H1 (cell line): ENCODE measurements around the gene WFDC10B. TPM values are rescaled to one million over a fixed set of nuclear protein-coding genes. Genes with fewer than 3 reads are reported as not detected.
"Not testable (repeated sequence)": the region's sequence is repeated elsewhere in the genome, so short reads cannot be mapped to it uniquely, and the experiment has no call there.

ENCODE experiments used
- CTCF ChIA-PET: fragments of 300-600 bp; sonication (Branson Sonifier 250); formaldehyde crosslinking; loops from one replicate; lab custom pipeline; 2021; ENCODE audit not compliant: partially characterized antibody; lab: Charles Lee
- POLR2A ChIA-PET: fragments of 300-600 bp; sonication (Branson Sonifier 250); formaldehyde crosslinking; loops from one replicate; lab custom pipeline; 2021; ENCODE audit warnings: inconsistent platforms; ENCODE audit not compliant: partially characterized antibody; lab: Charles Lee
- DNase-seq, 2 experiments: peaks; one replicate each; pipeline versions ENCODE4 v3.0.0 to v3.0.0-alpha.2; 2010 to 2022; ENCODE audit warnings: low spot score in 2 of 2, low read depth in 1 of 2, mixed read lengths in 1 of 2
- FAIRE-seq: peaks from 2 replicates; lab custom pipeline; 2011; peaks lifted over from hg19 to GRCh38; lab: Jason Lieb, UNC
- H2AFZ ChIP-seq: 2 replicates; pipeline ENCODE4 v1.8.1; 2012; ENCODE audit warnings: low read length, inconsistent platforms
- H2AK5ac ChIP-seq: 2 replicates; pipeline ENCODE4 v1.6.1; 2013; ENCODE audit warnings: low read depth, low read length
- H2BK120ac ChIP-seq: replicated peaks from 2 replicates; pipeline ENCODE3; 2013; ENCODE audit warnings: low read depth, low read length, inconsistent platforms
- H2BK12ac ChIP-seq: 2 replicates; pipeline ENCODE4 v1.6.1; 2013; ENCODE audit warnings: low read depth, low read length
- H2BK15ac ChIP-seq: 2 replicates; pipeline ENCODE4 v1.6.1; 2013; ENCODE audit warnings: low read length
- H2BK20ac ChIP-seq: 2 replicates; pipeline ENCODE4 v1.6.1; 2013; ENCODE audit warnings: low read length
- H2BK5ac ChIP-seq: 2 replicates; pipeline ENCODE4 v1.6.1; 2013; ENCODE audit warnings: low read depth, low read length
- H3K14ac ChIP-seq: 2 replicates; pipeline ENCODE4 v1.6.1; 2013; ENCODE audit warnings: inconsistent platforms; ENCODE audit not compliant: insufficient read length
- H3K18ac ChIP-seq: 2 replicates; pipeline ENCODE4 v1.6.1; 2013; ENCODE audit warnings: low read length; ENCODE audit errors: extremely low read depth
- H3K23ac ChIP-seq: 2 replicates; pipeline ENCODE4 v1.6.1; 2013; ENCODE audit warnings: inconsistent platforms; ENCODE audit not compliant: insufficient read length
- H3K23me2 ChIP-seq: 2 replicates; pipeline ENCODE4 v1.6.1; 2013; ENCODE audit warnings: low read depth, low read length
- H3K27ac ChIP-seq: 2 replicates; pipeline ENCODE4 v1.6.1; 2011; ENCODE audit warnings: low read depth, low read length, inconsistent platforms
- H3K27me3 ChIP-seq, 4 experiments: replicated peaks in 1 of 4; 1 replicate in 1 of 4; 2 replicates in 3 of 4; pipeline versions ENCODE4 v1.6.1 to v1.8.1; 2011 to 2013; ENCODE audit warnings: low read length in 3 of 4, mild to moderate bottlenecking in 3 of 4, inconsistent platforms in 2 of 4, mixed read lengths in 2 of 4, moderate library complexity in 1 of 4; ENCODE audit not compliant: control insufficient read depth in 3 of 4, insufficient read depth in 3 of 4; ENCODE audit errors: extremely low read depth in 1 of 4
- H3K36me3 ChIP-seq, 4 experiments: 2 replicates each; pipeline versions ENCODE4 v1.6.1 to v1.8.1; 2011 to 2013; ENCODE audit warnings: mild to moderate bottlenecking in 4 of 4, low read length in 3 of 4, moderate library complexity in 2 of 4, control low read depth in 1 of 4, inconsistent platforms in 1 of 4; ENCODE audit not compliant: insufficient read depth in 4 of 4, control insufficient read depth in 2 of 4
- H3K4ac ChIP-seq: replicated peaks from 2 replicates; pipeline ENCODE3; 2013; ENCODE audit warnings: low read length, low read depth, mixed read lengths, inconsistent platforms; ENCODE audit not compliant: insufficient read length
- H3K4me1 ChIP-seq, 4 experiments: replicated peaks in 1 of 4; 1 replicate in 1 of 4; 2 replicates in 3 of 4; pipeline versions ENCODE4 v1.6.1 to v1.8.1; 2011 to 2013; ENCODE audit warnings: low read length in 3 of 4, inconsistent platforms in 2 of 4, mixed read lengths in 1 of 4; ENCODE audit not compliant: insufficient read depth in 4 of 4, control insufficient read depth in 3 of 4
- H3K4me2 ChIP-seq, 2 experiments: 2 replicates each; pipeline versions ENCODE4 v1.6.1 to v1.8.1; 2011 to 2013; ENCODE audit warnings: low read depth in 2 of 2, low read length in 2 of 2, control low read depth in 1 of 2, inconsistent platforms in 1 of 2, mild to moderate bottlenecking in 1 of 2; ENCODE audit not compliant: insufficient read depth in 1 of 2
- H3K4me3 ChIP-seq, 4 experiments: fragments of 200-600, 300-600 bp in 1 of 4; sonication (generic), shearing (Covaris generic), sonication (Bioruptor Twin) in 1 of 4; 2 replicates each; pipeline versions ENCODE4 v1.5.1 to v1.8.1; 2011 to 2016; ENCODE audit warnings: low read length in 4 of 4, low read depth in 3 of 4, control low read depth in 2 of 4, inconsistent platforms in 2 of 4, mild to moderate bottlenecking in 2 of 4, mixed read lengths in 1 of 4, moderate library complexity in 1 of 4; ENCODE audit not compliant: insufficient read depth in 2 of 4; ENCODE audit errors: extremely low read depth in 1 of 4
- H3K56ac ChIP-seq: replicated peaks from 2 replicates; pipeline ENCODE3; 2013; ENCODE audit warnings: low read depth, mild to moderate bottlenecking, mixed read lengths, low read length, inconsistent platforms; ENCODE audit not compliant: insufficient read length
- H3K79me1 ChIP-seq: 2 replicates; pipeline ENCODE4 v1.6.1; 2013; ENCODE audit warnings: low read depth, low read length, control low read depth
- H3K79me2 ChIP-seq, 2 experiments: 2 replicates each; pipeline versions ENCODE4 v1.6.1 to v1.8.1; 2012 to 2013; ENCODE audit warnings: low read length in 2 of 2, mild to moderate bottlenecking in 2 of 2, inconsistent platforms in 1 of 2; ENCODE audit not compliant: insufficient read depth in 2 of 2, control insufficient read depth in 1 of 2
- H3K9ac ChIP-seq, 4 experiments: replicated peaks in 1 of 4; 1 replicate in 1 of 4; 2 replicates in 3 of 4; pipeline versions ENCODE4 v1.6.1 to v1.8.1; 2011 to 2013; ENCODE audit warnings: low read depth in 3 of 4, low read length in 3 of 4, control low read depth in 2 of 4, mild to moderate bottlenecking in 2 of 4, moderate library complexity in 2 of 4, inconsistent platforms in 1 of 4; ENCODE audit errors: extremely low read depth in 1 of 4
- H3K9me3 ChIP-seq, 2 experiments: 2 replicates each; pipeline versions ENCODE4 v1.6.1 to v1.8.1; 2012 to 2013; ENCODE audit warnings: mild to moderate bottlenecking in 2 of 2, moderate library complexity in 2 of 2, control low read depth in 1 of 2, inconsistent platforms in 1 of 2, low read depth in 1 of 2, low read length in 1 of 2, mixed read lengths in 1 of 2; ENCODE audit not compliant: insufficient read depth in 2 of 2
- H4K20me1 ChIP-seq, 2 experiments: replicated peaks in 1 of 2; 2 replicates each; pipeline versions ENCODE3 to v1.8.1; 2011 to 2013; ENCODE audit warnings: inconsistent platforms in 2 of 2, low read length in 2 of 2, mild to moderate bottlenecking in 1 of 2; ENCODE audit not compliant: insufficient read depth in 2 of 2, control insufficient read depth in 1 of 2
- H4K5ac ChIP-seq: 2 replicates; pipeline ENCODE4 v1.6.1; 2013; ENCODE audit warnings: low read length, low read depth, mixed read lengths, inconsistent platforms; ENCODE audit not compliant: insufficient read length
- H4K8ac ChIP-seq: 2 replicates; pipeline ENCODE4 v1.8.0; 2013; ENCODE audit warnings: mild to moderate bottlenecking, moderate library complexity, low read length, inconsistent platforms; ENCODE audit not compliant: insufficient read depth; ENCODE audit errors: extremely low read depth
- H4K91ac ChIP-seq: replicated peaks from 2 replicates; pipeline ENCODE3; 2013; ENCODE audit warnings: low read length, mixed read lengths, inconsistent platforms; ENCODE audit not compliant: insufficient read length
- polyA plus RNA-seq, 7 experiments: library from polyadenylated mRNA; depleted of rRNA in 3 of 7; stranded (reverse) in 5 of 7; unstranded in 2 of 7; fragments of >200 nt in 5 of 7; fragments of 200-250 nt in 2 of 7; gene quantifications; 1 replicate in 5 of 7; 2 replicates in 1 of 7; 4 replicates in 1 of 7; pipeline versions ENCODE4 v1.2.1 to v1.2.3, GENCODE V29; 2011 to 2013; ENCODE audit warnings: missing spikeins in 2 of 7, mixed read lengths in 2 of 7
- total RNA-seq: library from RNA; stranded (reverse); fragmentation: NEBNext Ultra II Directional; extraction: Animal tissue kit (Norgen Biotek cat#: 25700); gene quantifications from 2 replicates; pipeline ENCODE4 v1.2.1, GENCODE V29; 2021

WFDC10B gene
- total and polyA plus RNA-seq, 2 of the 8 experiments (the other 6 are each of a cell fraction or from before 2014, with no cell fraction given) = 0.21 to 0.54 TPM

DNA sequence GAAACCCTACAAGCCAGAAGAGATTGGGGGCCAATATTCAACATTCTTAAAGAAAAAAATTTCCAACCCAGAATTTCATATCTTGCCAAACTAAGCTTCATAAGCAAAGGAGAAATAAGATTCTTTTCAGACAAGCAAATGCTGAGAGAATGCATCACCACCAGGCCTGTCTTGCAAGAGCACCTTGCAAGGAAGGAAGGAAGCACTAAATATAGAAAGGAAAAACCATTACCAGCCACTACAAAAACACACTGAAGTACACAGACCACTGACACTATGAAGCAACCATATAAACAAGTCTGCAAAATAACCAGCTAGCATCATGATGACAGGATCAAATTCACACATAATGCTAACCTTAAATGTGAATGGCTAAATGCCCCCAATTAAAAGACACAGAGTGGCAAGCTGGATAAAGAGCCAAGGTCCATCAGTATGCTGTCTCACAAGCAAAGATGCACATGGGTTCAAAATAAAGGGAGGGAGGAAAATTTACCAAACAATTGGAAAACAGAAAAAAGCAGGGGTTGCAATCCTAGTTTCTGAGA lies 11.4 kb upstream of the WFDC10B start:
- H3K27me3 ChIP-seq, H4K8ac ChIP-seq, H4K20me1 ChIP-seq, H3K18ac ChIP-seq, H3K4ac ChIP-seq, H3K23me2 ChIP-seq, H2BK20ac ChIP-seq, H3K56ac ChIP-seq, H3K9me3 ChIP-seq, H3K27ac ChIP-seq, POLR2A ChIA-PET, H3K23ac ChIP-seq, H4K5ac ChIP-seq, H3K14ac ChIP-seq, H2BK12ac ChIP-seq, FAIRE-seq, H3K4me1 ChIP-seq, H3K79me1 ChIP-seq, H3K4me3 ChIP-seq, H3K4me2 ChIP-seq, H4K91ac ChIP-seq, H2BK5ac ChIP-seq, H2AK5ac ChIP-seq, H2AFZ ChIP-seq, H2BK120ac ChIP-seq, H3K9ac ChIP-seq, H3K36me3 ChIP-seq, H3K79me2 ChIP-seq, DNase-seq, H2BK15ac ChIP-seq: not testable (repeated sequence)
- CTCF ChIA-PET = interaction anchor here (1.9 kb wide), 1 partner anchor 55 kb away, joined by 5 read pairs; no protein-coding TSS in a partner anchor
